ENCODE results near the gene KLHL28.

DNA sequence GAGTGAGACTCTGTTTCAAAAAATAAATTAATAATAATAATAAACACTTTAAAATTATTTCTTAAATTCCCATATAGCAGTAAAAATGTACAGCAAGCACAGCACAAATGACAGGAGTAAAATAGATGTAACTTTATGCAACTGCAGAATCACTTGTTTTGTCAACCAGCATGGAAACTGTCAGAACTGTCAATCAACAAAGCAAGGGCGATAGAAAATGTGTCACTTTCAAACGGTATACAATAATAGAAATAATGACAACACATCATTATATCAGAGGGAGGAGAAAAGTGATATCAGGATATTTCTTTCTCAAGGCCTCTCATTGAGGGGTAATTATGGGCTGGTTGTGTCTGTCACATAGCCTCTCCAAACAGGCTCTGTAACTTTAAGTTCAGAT is 68.2 kb downstream of the KLHL28 start:
- no peak for TF ChIP-seq POLR2A (IDR thresholded peaks at IDR 0.05)
- TF ChIP-seq, protein P1, sequence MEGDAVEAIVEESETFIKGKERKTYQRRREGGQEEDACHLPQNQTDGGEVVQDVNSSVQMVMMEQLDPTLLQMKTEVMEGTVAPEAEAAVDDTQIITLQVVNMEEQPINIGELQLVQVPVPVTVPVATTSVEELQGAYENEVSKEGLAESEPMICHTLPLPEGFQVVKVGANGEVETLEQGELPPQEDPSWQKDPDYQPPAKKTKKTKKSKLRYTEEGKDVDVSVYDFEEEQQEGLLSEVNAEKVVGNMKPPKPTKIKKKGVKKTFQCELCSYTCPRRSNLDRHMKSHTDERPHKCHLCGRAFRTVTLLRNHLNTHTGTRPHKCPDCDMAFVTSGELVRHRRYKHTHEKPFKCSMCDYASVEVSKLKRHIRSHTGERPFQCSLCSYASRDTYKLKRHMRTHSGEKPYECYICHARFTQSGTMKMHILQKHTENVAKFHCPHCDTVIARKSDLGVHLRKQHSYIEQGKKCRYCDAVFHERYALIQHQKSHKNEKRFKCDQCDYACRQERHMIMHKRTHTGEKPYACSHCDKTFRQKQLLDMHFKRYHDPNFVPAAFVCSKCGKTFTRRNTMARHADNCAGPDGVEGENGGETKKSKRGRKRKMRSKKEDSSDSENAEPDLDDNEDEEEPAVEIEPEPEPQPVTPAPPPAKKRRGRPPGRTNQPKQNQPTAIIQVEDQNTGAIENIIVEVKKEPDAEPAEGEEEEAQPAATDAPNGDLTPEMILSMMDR (IDR thresholded peaks at IDR 0.05), result no peak
- no peak for TF ChIP-seq EP300 (IDR thresholded peaks at IDR 0.05)
